B cell (primary cell): ENCODE measurements around the gene STIMATE. TPM values are rescaled to one million over a fixed set of nuclear protein-coding genes. Genes with fewer than 3 reads are reported as not detected.

ENCODE experiments used
- ATAC-seq: fragments of 200-7000 bp; cut with Tn5 transposase; one replicate; pipeline ENCODE4 v1.10.0; 2021; ENCODE audit warnings: low read depth, mild to moderate bottlenecking, moderate number of reproducible peaks, moderate library complexity
- CTCF ChIA-PET: fragments of 350-600 bp; sonication (Branson Sonifier 250); formaldehyde crosslinking; loops from one replicate; lab custom pipeline; 2021; ENCODE audit warnings: antibody characterized with exemption, inconsistent platforms; lab: Charles Lee
- POLR2A ChIA-PET: fragments of 350-600 bp; sonication (Branson Sonifier 250); formaldehyde crosslinking; loops from one replicate; lab custom pipeline; 2021; ENCODE audit warnings: antibody characterized with exemption; lab: Charles Lee
- DNase-seq: peaks from one replicate; pipeline ENCODE4 v3.0.0; 2013
- H2AFZ ChIP-seq: 2 replicates; pipeline ENCODE4 v1.6.1; 2012; ENCODE audit warnings: mild to moderate bottlenecking, low read depth, low read length; ENCODE audit not compliant: insufficient read depth, poor library complexity, severe bottlenecking
- H3K27ac ChIP-seq, 2 donors: 1 replicate in 1 of 2; 2 replicates in 1 of 2; pipeline ENCODE4 v1.5.1; 2012 to 2013; ENCODE audit warnings: low read length in 2 of 2, mild to moderate bottlenecking in 2 of 2, moderate library complexity in 1 of 2
- H3K27me3 ChIP-seq, 4 experiments: fragments of 200-600 bp in 1 of 4; sonication (generic) in 1 of 4; replicated peaks in 1 of 4; 1 replicate in 2 of 4; 2 replicates in 2 of 4; pipeline versions ENCODE4 v1.6.1 to v1.7.0; 2013 to 2016; ENCODE audit warnings: low read length in 3 of 4, mild to moderate bottlenecking in 2 of 4, mixed read lengths in 1 of 4, moderate library complexity in 1 of 4; ENCODE audit not compliant: insufficient read depth in 4 of 4, control insufficient read depth in 3 of 4; ENCODE audit errors: control extremely low read depth in 1 of 4
- H3K36me3 ChIP-seq, 2 experiments: replicated peaks in 1 of 2; 1 replicate in 1 of 2; 2 replicates in 1 of 2; pipeline versions ENCODE4 v1.6.1 to v1.7.1; 2013; ENCODE audit warnings: low read length in 1 of 2; ENCODE audit not compliant: insufficient read depth in 2 of 2, control insufficient read depth in 1 of 2; ENCODE audit errors: control extremely low read depth in 1 of 2, extremely low read depth in 1 of 2
- H3K4me1 ChIP-seq, 2 donors: fragments of 200-600 bp in 1 of 2; sonication (generic) in 1 of 2; 1 replicate in 1 of 2; 2 replicates in 1 of 2; pipeline versions ENCODE4 v1.5.1 to v1.6.1; 2013 to 2017; ENCODE audit warnings: low read length in 2 of 2; ENCODE audit not compliant: control insufficient read depth in 2 of 2, insufficient read depth in 2 of 2
- H3K4me2 ChIP-seq: replicated peaks from 2 replicates; pipeline ENCODE3; 2012; ENCODE audit warnings: mild to moderate bottlenecking, low read depth, low read length; ENCODE audit not compliant: poor library complexity, severe bottlenecking
- H3K4me3 ChIP-seq, 5 experiments: fragments of 200-600 bp in 1 of 5; sonication (generic) in 1 of 5; 1 replicate in 3 of 5; 2 replicates in 2 of 5; pipeline versions ENCODE4 v1.5.1 to v1.7.0; 2011 to 2016; ENCODE audit warnings: low read length in 4 of 5, mild to moderate bottlenecking in 4 of 5, low read depth in 2 of 5, control low read depth in 1 of 5, moderate library complexity in 1 of 5; ENCODE audit not compliant: insufficient read depth in 1 of 5; ENCODE audit errors: control extremely low read depth in 1 of 5, extremely low read depth in 1 of 5
- H3K79me2 ChIP-seq: fragments of 200-600 bp; sonication (generic); one replicate; pipeline ENCODE4 v1.6.0; 2016; ENCODE audit warnings: low read length; ENCODE audit not compliant: control insufficient read depth, insufficient read depth
- H3K9ac ChIP-seq: fragments of 200-600 bp; sonication (generic); 2 replicates; pipeline ENCODE4 v1.6.1; 2017; ENCODE audit warnings: mild to moderate bottlenecking, low read length, moderate library complexity
- H3K9me3 ChIP-seq, 3 donors: one replicate each; pipeline versions ENCODE4 v1.6.1 to v1.7.1; 2013; ENCODE audit warnings: low read length in 2 of 3; ENCODE audit not compliant: control insufficient read depth in 2 of 3, insufficient read depth in 1 of 3; ENCODE audit errors: control extremely low read depth in 1 of 3
- H4K20me1 ChIP-seq: 2 replicates; pipeline ENCODE4 v1.6.0; 2012; ENCODE audit warnings: mild to moderate bottlenecking, low read length; ENCODE audit not compliant: insufficient read depth, control insufficient read depth, poor library complexity, severe bottlenecking
- H3K27ac Mint-ChIP-seq: one replicate; pipeline ENCODE4 v1.8.0; 2021; ENCODE audit warnings: mixed read lengths
- H3K27me3 Mint-ChIP-seq: one replicate; pipeline ENCODE4 v1.8.0; 2021; ENCODE audit warnings: mixed read lengths
- H3K4me1 Mint-ChIP-seq: one replicate; pipeline ENCODE4 v1.8.0; 2021; ENCODE audit warnings: mixed read lengths
- H3K4me3 Mint-ChIP-seq: one replicate; pipeline ENCODE4 v1.8.0; 2021; ENCODE audit warnings: mixed read lengths
- H3K9me3 Mint-ChIP-seq: one replicate; pipeline ENCODE4 v1.8.0; 2022; ENCODE audit warnings: mixed read lengths; ENCODE audit not compliant: insufficient read depth
- CTCF ChIP-seq: fragments of 200-600 bp; IDR thresholded peaks from one replicate; pipeline ENCODE4 v1.8.0; 2022; ENCODE audit warnings: antibody characterized with exemption, mild to moderate bottlenecking
- EZH2 ChIP-seq: IDR thresholded peaks from 2 replicates; pipeline ENCODE4 v1.6.1; 2012; ENCODE audit warnings: borderline replicate concordance, low read depth, mild to moderate bottlenecking, moderate library complexity, low read length; ENCODE audit not compliant: insufficient read depth, poor library complexity, severe bottlenecking
- WGBS: methylation state at CpG from one replicate; pipeline ENCODE4 v1.1.5; 2013; ENCODE audit warnings: missing lambda C conversion rate; ENCODE audit not compliant: insufficient coverage; 5-methylcytosine and 5-hydroxymethylcytosine counted together
- intact Hi-C: fragments of 100-400 bp; cut with micrococcal nuclease; formaldehyde crosslinking; loops from one replicate; pipeline ENCODE4 v1.10.0; 2022
- polyA plus RNA-seq: library from polyadenylated mRNA; depleted of rRNA; stranded (reverse); fragments of >200 nt; gene quantifications from 2 replicates; pipeline ENCODE4 v1.2.3, GENCODE V29; 2012
- total RNA-seq, 2 donors: library from RNA; stranded (reverse); fragments of 120-200 nt in 1 of 2; gene quantifications; 1 replicate in 1 of 2; 2 replicates in 1 of 2; pipeline versions ENCODE4 v1.2.3 to v1.2.4, GENCODE V29; 2013 to 2022

Gene STIMATE
- total and polyA plus RNA-seq, 2 donors (not counting 1 experiment from before 2014, with no cell fraction given), result 24.6 to 38.4 TPM

- Histone ChIP-seq H3K27ac (no peak overlapping the region), H3K9ac (no peak overlapping the region), H3K9me3 (peaks cover 0 to 10% (median 0%) of the 10 kb centered on the region in 3 donors), H3K79me2 (peaks cover 33% of the 10 kb centered on the region), H3K4me1 (peaks cover 0 to 3% of the 10 kb centered on the region in 2 donors), H4K20me1 (peaks cover 19% of the 10 kb centered on the region), H3K4me2 (no peak overlapping the region), H2AFZ (no peak overlapping the region), H3K4me3 (no peak overlapping the region), H3K27me3 (no peaks in the 10 kb centered on the region), H3K36me3 (no peaks in the 10 kb centered on the region)
- Mint-ChIP-seq H3K27me3 (no peaks in the 10 kb centered on the region), H3K4me3 (no peak overlapping the region), H3K9me3 (no peaks in the 10 kb centered on the region), H3K27ac (no peak overlapping the region), H3K4me1 (peaks cover 11% of the 10 kb centered on the region)
- WGBS, result 98% methylated on average over 10 of the region's 10 CpGs
- no peak for DNase-seq
- intact Hi-C loops, result no loop called here
- ATAC-seq, result no peak
- CTCF ChIA-PET, result no interaction called here
- POLR2A ChIA-PET, result no interaction called here
- TF ChIP-seq EZH2 (no peak), CTCF (no peak)
Observed at GRCh38 chr3:52870471-52870870, 26.9 kb downstream of the STIMATE start.

- POLR2A ChIA-PET, result no interaction called here
- TF ChIP-seq EZH2 (no peak), CTCF (no peak)
- 98% methylated on average over 12 of the region's 12 CpGs for whole genome bisulfite sequencing
Observed at GRCh38 chr3:52866427-52866826, 30.9 kb downstream of the STIMATE start.

More at GRCh38 chr3:52866427-52866826, 30.9 kb downstream of the STIMATE start:
- H3K9ac ChIP-seq, result no peak overlapping the region
- no peak overlapping the region for H3K4me3 ChIP-seq
- H3K27ac ChIP-seq, result no peak overlapping the region
- H3K79me2 ChIP-seq, result peaks cover 14% of the 10 kb centered on the region
- H3K9me3 Mint-ChIP-seq, result peaks cover 5% of the 10 kb centered on the region
- no peak overlapping the region for H2AFZ ChIP-seq
- CTCF ChIA-PET, result no interaction called here
- no peak overlapping the region for H3K27ac Mint-ChIP-seq
- H3K4me2 ChIP-seq, result no peak overlapping the region
- H3K4me1 ChIP-seq, result no peaks in the 10 kb centered on the region
- H4K20me1 ChIP-seq, result peaks cover 10% of the 10 kb centered on the region
- H3K36me3 ChIP-seq, result no peaks in the 10 kb centered on the region
- H3K27me3 Mint-ChIP-seq, result no peaks in the 10 kb centered on the region
- H3K9me3 ChIP-seq, result peaks cover 0 to 24% (median 3%) of the 10 kb centered on the region in 3 donors
- DNase-seq (no peak), ATAC-seq (no peak)
- no peak overlapping the region for H3K4me3 Mint-ChIP-seq
- no peaks in the 10 kb centered on the region for H3K4me1 Mint-ChIP-seq
- no peaks in the 10 kb centered on the region for H3K27me3 ChIP-seq
- intact Hi-C loops, result no loop called here
